22Rv1 (cell line): ENCODE results near the gene IGF1R.

Source experiments
- CTCF ChIP-seq: fragments of 450-650 bp; IDR thresholded peaks from 2 replicates; pipeline ENCODE4 v1.5.1; 2017; ENCODE audit warnings: mild to moderate bottlenecking
- ZFX ChIP-seq: fragments of 450-650 bp; IDR thresholded peaks from 2 replicates; pipeline ENCODE4 v1.6.1; 2017; ENCODE audit warnings: antibody characterized with exemption, borderline replicate concordance

- TF ChIP-seq CTCF (no peak), ZFX (no peak)
These were observed 228.4 kb downstream of the IGF1R start for GRCh38 chr15:98876451-98877369.
